AG04450 (cell line): ENCODE results near the gene PGLYRP2. TPM values are rescaled to one million over a fixed set of nuclear protein-coding genes. Genes with fewer than 3 reads are reported as not detected.

Experiments
- CTCF ChIA-PET: fragments of 300-600, 350-600 bp; formaldehyde crosslinking; extraction: SDS; loops from one replicate; lab custom pipeline; 2022; ENCODE audit warnings: antibody characterized with exemption, inconsistent platforms; lab: Charles Lee
- POLR2A ChIA-PET: fragments of 350-600 bp; formaldehyde crosslinking; extraction: SDS; loops from one replicate; lab custom pipeline; 2021; ENCODE audit warnings: antibody characterized with exemption, inconsistent platforms; lab: Yijun Ruan, JAX
- DNase-seq: peaks from one replicate; pipeline ENCODE4 v3.0.0-alpha.2; 2011; ENCODE audit warnings: low read depth, low spot score
- H3K27ac ChIP-seq: one replicate; pipeline ENCODE4 v1.5.1; 2012; ENCODE audit warnings: low read depth, low read length, control low read depth
- H3K27me3 ChIP-seq: one replicate; pipeline ENCODE4 v1.6.0; 2012; ENCODE audit warnings: low read length; ENCODE audit not compliant: control insufficient read depth, insufficient read depth
- H3K4me3 ChIP-seq: 2 replicates; pipeline ENCODE4 v1.5.1; 2011; ENCODE audit warnings: mild to moderate bottlenecking, low read depth, low read length, control low read depth
- H3K9me3 ChIP-seq: 2 replicates; pipeline ENCODE4 v1.5.1; 2012; ENCODE audit warnings: low read length; ENCODE audit not compliant: control insufficient read depth, insufficient read depth
- CTCF ChIP-seq: IDR thresholded peaks from 2 replicates; pipeline ENCODE4 v1.5.1; 2011; ENCODE audit warnings: low read depth, low read length, control low read depth, inconsistent platforms
- polyA plus RNA-seq: library from polyadenylated mRNA; depleted of rRNA; stranded (reverse); fragments of >200 nt; gene quantifications from 2 replicates; pipeline ENCODE4 v1.2.3, GENCODE V29; 2011

The PGLYRP2 gene
- polyA plus RNA-seq, 1 experiment, result not detected

DNA sequence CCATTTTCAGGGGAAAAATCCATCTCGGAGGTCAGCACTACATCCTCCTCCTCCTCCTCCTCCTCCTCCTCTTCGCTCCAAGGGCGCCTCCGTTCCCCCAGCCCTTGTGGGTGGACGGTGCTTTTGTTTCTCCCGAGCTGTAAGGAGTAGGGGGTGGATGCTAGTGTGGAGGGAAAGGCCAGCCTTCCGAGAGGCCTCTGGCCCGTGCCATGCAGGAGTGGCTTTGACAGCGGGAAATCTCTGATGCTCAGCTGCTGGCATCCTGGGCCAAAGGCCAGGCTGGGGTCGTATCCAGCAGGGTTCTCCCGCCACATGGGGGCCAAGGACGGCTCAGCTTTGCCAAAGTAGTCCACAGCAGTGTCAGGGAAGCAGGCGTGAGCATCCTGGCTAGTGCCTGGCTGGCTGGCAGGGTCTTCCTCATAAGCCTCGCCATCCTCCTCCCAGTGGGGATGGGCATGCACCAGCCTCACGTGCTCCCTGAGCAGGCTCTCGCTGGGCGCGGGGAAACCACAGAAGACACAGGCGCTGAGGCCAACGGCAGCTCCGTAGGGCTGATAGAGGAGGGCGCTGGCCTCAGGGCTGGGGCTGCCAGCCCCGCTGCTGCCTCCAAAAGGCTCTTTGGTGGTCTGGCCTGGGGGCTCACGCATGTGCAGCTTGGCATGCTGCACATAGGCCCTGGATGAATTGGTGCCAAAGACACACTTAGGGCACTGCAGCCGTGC, 40.1 kb downstream of the PGLYRP2 start:
- no peak for DNase-seq
- no peaks in the 10 kb centered on the region for H3K27me3 ChIP-seq
- H3K9me3 ChIP-seq, result no peaks in the 10 kb centered on the region; the same call in 1 of the 2 replicates
- no peak for TF ChIP-seq CTCF
- H3K27ac ChIP-seq, result no peak overlapping the region
- H3K4me3 ChIP-seq, result no peak overlapping the region
- ChIA-PET POLR2A (interaction anchor here (1.7 kb wide), 1 partner anchor 20 kb away, joined by 5 read pairs; the partner anchor contains the start of gene AKAP8L), CTCF (no interaction called here)

- Histone ChIP-seq H3K4me3 (no peak overlapping the region), H3K27me3 (no peaks in the 10 kb centered on the region), H3K9me3 (no peaks in the 10 kb centered on the region; the same call in 1 of the 2 replicates), H3K27ac (no peak overlapping the region)
- no peak for TF ChIP-seq CTCF
- no peak for DNase-seq
- ChIA-PET POLR2A (interaction anchor here (1.7 to 1.9 kb wide), 3 partner anchors 13 to 20 kb away, joined by 5 to 7 read pairs (median 5); partner anchors contain the start of gene AKAP8L), CTCF (interaction anchor here (0.6 to 1.6 kb wide), 2 partner anchors 9 to 18 kb away, joined by 3 to 11 read pairs; no protein-coding TSS in a partner anchor)
These were observed 40.7 kb downstream of the PGLYRP2 start for GRCh38 chr19:15438577-15438976.

DNA sequence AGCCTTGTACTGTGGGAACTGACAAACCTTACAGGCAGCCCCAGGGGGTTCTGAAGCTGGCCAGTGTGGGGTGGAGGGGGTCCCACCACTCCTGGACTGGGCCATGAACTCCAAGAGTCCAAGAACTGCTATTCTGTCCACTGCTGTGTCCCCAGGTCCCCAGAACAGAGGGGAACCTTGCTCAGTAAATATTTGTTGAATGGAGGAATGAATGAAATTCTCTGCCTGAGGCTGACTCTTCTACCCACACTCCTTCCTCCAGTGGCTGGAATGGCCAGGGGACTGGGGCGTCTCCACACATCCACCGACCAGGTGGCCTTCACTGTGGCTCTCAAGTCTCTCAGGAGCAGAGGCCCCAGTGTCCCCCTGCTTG, 41.2 kb downstream of the PGLYRP2 start:
- no peak for DNase-seq
- no peak overlapping the region for H3K4me3 ChIP-seq
- peak overlapping the region; percentile 43 for H3K27ac ChIP-seq
- ChIA-PET POLR2A (interaction anchor here (1.8 to 1.9 kb wide), 2 partner anchors 14 to 19 kb away, joined by 5 to 7 read pairs; partner anchors contain the start of gene AKAP8L), CTCF (interaction anchor here (0.6 to 1.6 kb wide), 4 partner anchors 10 to 346 kb away, joined by 3 to 11 read pairs (median 4); no protein-coding TSS in a partner anchor)
- no peaks in the 10 kb centered on the region; the same call in 1 of the 2 replicates for H3K9me3 ChIP-seq
- TF ChIP-seq CTCF, result no peak
- no peaks in the 10 kb centered on the region for H3K27me3 ChIP-seq

DNA sequence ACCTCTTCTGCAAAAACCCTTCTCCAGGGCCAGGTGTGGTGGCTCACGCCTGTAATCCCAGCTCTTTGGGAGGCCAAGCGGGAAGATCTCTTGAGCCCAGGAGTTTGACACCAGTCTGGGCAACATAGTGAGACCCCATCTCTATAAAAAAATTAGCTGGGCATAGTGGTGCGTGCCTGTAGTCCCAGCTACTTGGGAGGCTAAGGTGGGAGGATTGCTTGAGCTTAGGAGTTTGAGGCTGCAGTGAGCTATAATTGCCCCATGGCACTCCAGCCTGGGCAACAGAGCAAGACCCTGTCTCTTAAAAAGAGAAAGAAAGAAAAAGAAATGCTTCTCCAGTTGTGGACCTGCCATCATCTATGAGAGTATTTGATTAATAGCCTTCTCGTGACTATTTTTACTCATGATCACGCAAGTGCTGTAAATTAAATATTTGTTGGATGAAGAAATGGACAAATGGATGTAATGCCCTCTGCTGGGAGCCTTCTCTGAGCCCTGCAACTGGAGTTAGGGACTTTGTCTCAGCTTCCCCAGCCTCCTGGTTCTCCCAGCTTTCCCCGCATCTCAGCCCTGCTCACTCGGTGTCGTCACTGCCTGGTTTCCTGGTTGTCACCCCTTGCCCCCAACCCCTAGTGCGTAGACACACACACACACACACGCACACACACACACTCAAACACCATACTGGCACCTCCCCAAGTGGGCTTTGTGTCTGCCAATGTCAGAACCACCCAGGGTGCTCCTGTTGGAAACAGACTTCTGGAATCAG, 41.8 kb downstream of the PGLYRP2 start:
- POLR2A ChIA-PET, result interaction anchor here (1.8 to 1.9 kb wide), 2 partner anchors 14 to 19 kb away, joined by 5 to 7 read pairs; partner anchors contain the start of gene AKAP8L
- H3K27ac ChIP-seq, result peak overlapping the region; percentile 43
- H3K9me3 ChIP-seq, result no peaks in the 10 kb centered on the region; the same call in 1 of the 2 replicates
- peak; percentile 56 for TF ChIP-seq CTCF
- CTCF ChIA-PET, result interaction anchor here (0.6 to 1.6 kb wide), 6 partner anchors 10 to 345 kb away, joined by 3 to 11 read pairs (median 3); no protein-coding TSS in a partner anchor
- no peak for DNase-seq
- no peak overlapping the region for H3K4me3 ChIP-seq
- H3K27me3 ChIP-seq, result no peaks in the 10 kb centered on the region
